Measurements from ENCODE around the gene CD300LB.
"Not testable (repeated sequence)": the region's sequence is repeated elsewhere in the genome, so short reads cannot be mapped to it uniquely, and the experiment has no call there.

Gene CD300LB

GRCh38 chr17:74531231-74531761 is at the start of gene CD300LB:
Gene CD300LB (minus strand): TSS chr17:74531475. CDS start chr17:74531350, 125 bp downstream.
- no peak within 1 kb of the TSS for H3K4me3 ChIP-seq (ENCODE audit: low read depth, low read length)
- ChIA-PET CTCF (no interaction called here), POLR2A (no interaction called here)
- no peak for TF ChIP-seq CTCF (IDR thresholded peaks at IDR 0.05; ENCODE audit: insufficient read depth, low read length, missing control alignments)
- no peak for DNase-seq (ENCODE audit: low read depth, low spot score)

GRCh38 chr17:74579900-74580299 is 48.6 kb upstream of the CD300LB start:
- no peak overlapping the region for H3K4me3 ChIP-seq (ENCODE audit: low read depth, low read length)
- ChIA-PET POLR2A (no interaction called here), CTCF (no interaction called here)
- TF ChIP-seq CTCF (IDR thresholded peaks at IDR 0.05; ENCODE audit: insufficient read depth, low read length, missing control alignments), result no peak
- DNase-seq (ENCODE audit: low read depth, low spot score), result no peak

DNA sequence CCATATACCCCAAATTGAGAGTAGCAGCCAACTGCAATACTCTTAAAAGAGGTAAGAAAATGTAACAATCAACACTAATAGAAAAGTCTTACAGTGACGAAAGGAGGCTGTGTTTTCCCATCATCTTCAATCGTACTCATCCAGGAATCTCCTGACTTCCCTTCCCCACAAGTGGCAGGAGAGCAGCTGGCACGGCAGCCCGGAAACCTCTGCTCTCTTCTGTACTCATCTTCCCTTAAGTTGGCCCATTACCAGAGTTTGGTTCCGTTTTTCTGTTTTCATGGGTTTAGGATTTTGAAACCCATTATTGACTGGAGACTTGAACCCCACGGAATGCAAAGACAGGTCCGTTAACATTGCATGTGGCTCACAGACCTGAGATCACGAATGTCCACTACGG is 47.7 kb upstream of the CD300LB start:
- no peak overlapping the region for H3K4me3 ChIP-seq (ENCODE audit: low read depth, low read length)
- ChIA-PET CTCF (no interaction called here), POLR2A (no interaction called here)
- no peak for TF ChIP-seq CTCF (IDR thresholded peaks at IDR 0.05; ENCODE audit: insufficient read depth, low read length, missing control alignments)
- no peak for DNase-seq (ENCODE audit: low read depth, low spot score)

- no peak for TF ChIP-seq CTCF (IDR thresholded peaks at IDR 0.05; ENCODE audit: insufficient read depth, low read length, missing control alignments)
- no peak overlapping the region for H3K4me3 ChIP-seq (ENCODE audit: low read depth, low read length)
- no peak for DNase-seq (ENCODE audit: low read depth, low spot score)
- ChIA-PET CTCF (no interaction called here), POLR2A (no interaction called here)
Measured at GRCh38 chr17:74574489-74575142, 43.3 kb upstream of the CD300LB start.

GRCh38 chr17:74573635-74574034 is 42.4 kb upstream of the CD300LB start:
- DNase-seq (ENCODE audit: low read depth, low spot score); POLR2A ChIA-PET; CTCF ChIA-PET; H3K4me3 ChIP-seq (ENCODE audit: low read depth, low read length): not testable (repeated sequence)

- no peak for TF ChIP-seq CTCF (IDR thresholded peaks at IDR 0.05; ENCODE audit: insufficient read depth, low read length, missing control alignments)
- H3K4me3 ChIP-seq (ENCODE audit: low read depth, low read length), result no peak overlapping the region
- POLR2A ChIA-PET, result no interaction called here
- CTCF ChIA-PET, result no interaction called here
- no peak for DNase-seq (ENCODE audit: low read depth, low spot score)
Measured at GRCh38 chr17:74573169-74573568, 41.9 kb upstream of the CD300LB start.

DNA sequence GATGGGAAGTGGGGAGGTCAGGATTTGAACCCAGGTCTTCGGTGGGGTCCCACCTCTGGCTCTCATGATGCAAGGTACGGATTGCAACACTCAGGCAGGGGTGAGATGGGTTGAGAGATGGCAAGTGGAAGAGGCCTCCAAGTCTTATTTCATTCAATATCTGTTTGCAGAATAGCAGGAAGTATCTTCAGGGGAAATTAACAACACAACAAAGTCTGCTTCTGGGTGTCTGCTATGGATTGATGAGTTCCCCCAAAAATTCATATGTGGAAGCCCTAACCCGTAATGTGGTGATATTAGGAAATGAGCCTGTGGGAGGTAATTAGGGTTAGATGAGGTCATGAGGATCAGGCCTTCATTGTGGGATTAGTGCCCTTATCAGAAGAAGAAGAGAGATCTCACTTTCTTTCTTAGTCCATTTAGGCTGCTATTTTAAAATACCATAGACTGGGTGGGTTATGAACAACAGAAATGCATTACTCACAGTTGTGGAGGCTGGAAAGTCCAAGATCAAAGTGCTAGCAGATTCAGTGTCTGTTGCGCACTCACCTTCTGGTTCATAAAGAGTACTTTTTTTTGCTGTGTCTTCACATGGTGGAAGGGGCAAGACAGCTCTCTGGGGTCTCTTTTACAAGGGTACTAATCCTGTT is 40.5 kb upstream of the CD300LB start:
- ChIA-PET POLR2A (no interaction called here), CTCF (no interaction called here)
- H3K4me3 ChIP-seq (ENCODE audit: low read depth, low read length), result no peak overlapping the region
- no peak for TF ChIP-seq CTCF (IDR thresholded peaks at IDR 0.05; ENCODE audit: insufficient read depth, low read length, missing control alignments)
- DNase-seq (ENCODE audit: low read depth, low spot score), result no peak
